Measurements from ENCODE around the gene RAPGEF1. TPM values are rescaled to one million over a fixed set of nuclear protein-coding genes. Genes with fewer than 3 reads are reported as not detected.
"Not testable (repeated sequence)": the region's sequence is repeated elsewhere in the genome, so short reads cannot be mapped to it uniquely, and the experiment has no call there.

RAPGEF1 gene
- total RNA-seq, 2 donors from 2014 or later: 28.6 to 63.8 TPM

GRCh38 chr9:131663288-131663687 lies 76.6 kb downstream of the RAPGEF1 start:
- DNase-seq (ENCODE audit: low spot score): no peak
- Histone ChIP-seq H3K27me3 (replicated peaks; ENCODE audit: insufficient read depth) (no peaks in the 10 kb centered on the region), H3K4me1 (replicated peaks) (no peaks in the 10 kb centered on the region), H3K27ac (no peak overlapping the region), H3K36me3 (no peaks in the 10 kb centered on the region), H3K4me3 (no peak overlapping the region), H3K9me3 (no peaks in the 10 kb centered on the region)
- 80% methylated on average over 5 of the region's 5 CpGs for WGBS
- TF ChIP-seq POLR2A (IDR thresholded peaks at IDR 0.05) (no peak), POLR2AphosphoS5 (IDR thresholded peaks at IDR 0.05) (no peak), CTCF (IDR thresholded peaks at IDR 0.05) (no peak)
- intact Hi-C loops (cut with DNase I): no loop called here

GRCh38 chr9:131662289-131662621 lies 77.6 kb downstream of the RAPGEF1 start:
- WGBS: 93% methylated on average over 4 of the region's 4 CpGs
- intact Hi-C loops (cut with DNase I); DNase-seq (ENCODE audit: low spot score); H3K27me3 ChIP-seq (replicated peaks; ENCODE audit: insufficient read depth); H3K36me3 ChIP-seq; H3K9me3 ChIP-seq; H3K27ac ChIP-seq; H3K4me3 ChIP-seq; H3K4me1 ChIP-seq (replicated peaks): not testable (repeated sequence)

- intact Hi-C loops (cut with DNase I): no loop called here
- DNase-seq (ENCODE audit: low spot score): no peak
- no peak overlapping the region for H3K4me3 ChIP-seq
- 76% methylated on average over 6 of the region's 6 CpGs for WGBS
- H3K9me3 ChIP-seq: no peaks in the 10 kb centered on the region
- no peaks in the 10 kb centered on the region for H3K27me3 ChIP-seq (replicated peaks; ENCODE audit: insufficient read depth)
- no peaks in the 10 kb centered on the region for H3K36me3 ChIP-seq
- no peak overlapping the region for H3K27ac ChIP-seq
- TF ChIP-seq POLR2A (IDR thresholded peaks at IDR 0.05): no peak
- no peak for TF ChIP-seq CTCF (IDR thresholded peaks at IDR 0.05)
- no peak for TF ChIP-seq POLR2AphosphoS5 (IDR thresholded peaks at IDR 0.05)
- no peaks in the 10 kb centered on the region for H3K4me1 ChIP-seq (replicated peaks)
Observed at GRCh38 chr9:131661568-131662288, 78.1 kb downstream of the RAPGEF1 start.

GRCh38 chr9:131660466-131661405 lies 79.1 kb downstream of the RAPGEF1 start:
- H3K9me3 ChIP-seq: no peaks in the 10 kb centered on the region
- WGBS: 86% methylated on average over 19 of the region's 19 CpGs
- intact Hi-C loops (cut with DNase I): no loop called here
- H3K27ac ChIP-seq: no peak overlapping the region
- H3K36me3 ChIP-seq: no peaks in the 10 kb centered on the region
- no peak overlapping the region for H3K4me3 ChIP-seq
- no peaks in the 10 kb centered on the region for H3K27me3 ChIP-seq (replicated peaks; ENCODE audit: insufficient read depth)
- no peak for DNase-seq (ENCODE audit: low spot score)
- H3K4me1 ChIP-seq (replicated peaks): no peaks in the 10 kb centered on the region
- TF ChIP-seq CTCF (IDR thresholded peaks at IDR 0.05) (no peak), POLR2AphosphoS5 (IDR thresholded peaks at IDR 0.05) (no peak), POLR2A (IDR thresholded peaks at IDR 0.05) (no peak)

- no peak for TF ChIP-seq POLR2A (IDR thresholded peaks at IDR 0.05)
- TF ChIP-seq POLR2AphosphoS5 (IDR thresholded peaks at IDR 0.05): no peak
- no peak for TF ChIP-seq CTCF (IDR thresholded peaks at IDR 0.05)
- no peak for DNase-seq (ENCODE audit: low spot score)
- no peaks in the 10 kb centered on the region for H3K9me3 ChIP-seq
- H3K4me1 ChIP-seq (replicated peaks): no peaks in the 10 kb centered on the region
- no peaks in the 10 kb centered on the region for H3K36me3 ChIP-seq
- H3K4me3 ChIP-seq: no peak overlapping the region
- WGBS: 81% methylated on average over 8 of the region's 8 CpGs
- no peak overlapping the region for H3K27ac ChIP-seq
- no peaks in the 10 kb centered on the region for H3K27me3 ChIP-seq (replicated peaks; ENCODE audit: insufficient read depth)
- intact Hi-C loops (cut with DNase I): no loop called here
Observed at GRCh38 chr9:131658377-131659129, 81.3 kb downstream of the RAPGEF1 start.
